T-helper 1 cell treated with Interleukin-12 subunit alpha and Interleukin-12 subunit beta and Interleukin-4 antibody, amounts not matched to agents 30 μg/mL and 1 μg/mL, for 36 hours (primary cell): Measurements from ENCODE around the gene GPR162.
"Not testable (repeated sequence)": the region's sequence is repeated elsewhere in the genome, so short reads cannot be mapped to it uniquely, and the experiment has no call there.

ENCODE experiments used
- H3K27ac Mint-ChIP-seq: one replicate; pipeline ENCODE4 v1.8.0; 2021; ENCODE audit warnings: mild to moderate bottlenecking, mixed read lengths
- H3K27me3 Mint-ChIP-seq: one replicate; pipeline ENCODE4 v1.8.0; 2021; ENCODE audit warnings: low read depth, mixed read lengths
- H3K36me3 Mint-ChIP-seq: one replicate; pipeline ENCODE4 v1.8.0; 2021; ENCODE audit warnings: low read depth, mixed read lengths
- H3K4me1 Mint-ChIP-seq: one replicate; pipeline ENCODE4 v1.8.0; 2021; ENCODE audit warnings: low read depth, mixed read lengths
- H3K4me3 Mint-ChIP-seq: one replicate; pipeline ENCODE4 v1.8.0; 2021; ENCODE audit warnings: mild to moderate bottlenecking, moderate library complexity, mixed read lengths
- H3K9me3 Mint-ChIP-seq: one replicate; pipeline ENCODE4 v1.8.0; 2021; ENCODE audit warnings: mixed read lengths

GPR162 gene

GRCh38 chr12:6863033-6863432 lies 41.4 kb downstream of the GPR162 start:
- Mint-ChIP-seq H3K4me1 (peaks cover 3% of the 10 kb centered on the region), H3K27ac (no peak overlapping the region), H3K9me3 (no peaks in the 10 kb centered on the region), H3K4me3 (no peak overlapping the region), H3K36me3 (peaks cover 42% of the 10 kb centered on the region), H3K27me3 (no peaks in the 10 kb centered on the region)

DNA sequence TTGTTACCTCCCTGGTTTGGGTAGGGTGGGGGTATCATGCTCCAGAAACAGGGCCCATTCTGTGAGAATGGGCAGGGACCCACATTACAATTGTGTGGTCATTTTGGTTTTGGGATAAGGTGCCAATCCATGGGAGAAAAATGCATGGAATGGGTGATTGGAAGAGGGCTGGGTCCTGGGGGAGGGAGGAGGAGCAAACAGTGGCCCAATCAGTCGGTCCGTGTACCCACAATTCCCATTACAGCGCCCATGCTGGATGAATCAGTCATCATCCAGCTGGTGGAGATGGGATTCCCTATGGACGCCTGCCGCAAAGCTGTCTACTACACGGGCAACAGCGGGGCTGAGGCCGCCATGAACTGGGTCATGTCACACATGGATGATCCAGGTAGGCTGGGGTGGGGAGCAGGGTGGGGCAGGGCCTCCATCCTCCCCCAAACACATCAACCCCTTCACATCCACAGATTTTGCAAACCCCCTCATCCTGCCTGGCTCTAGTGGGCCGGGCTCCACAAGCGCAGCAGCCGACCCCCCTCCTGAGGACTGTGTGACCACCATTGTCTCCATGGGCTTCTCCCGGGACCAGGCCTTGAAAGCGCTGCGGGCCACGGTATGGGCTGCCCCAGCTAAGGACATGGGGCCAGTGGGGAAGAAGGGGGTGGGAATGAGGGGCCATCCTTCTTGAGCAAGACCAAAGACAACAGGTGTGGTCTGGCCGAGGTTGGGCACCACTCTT lies 42.1 kb downstream of the GPR162 start:
- Mint-ChIP-seq H3K27ac (no peak overlapping the region), H3K36me3 (peaks cover 47% of the 10 kb centered on the region), H3K27me3 (no peaks in the 10 kb centered on the region), H3K4me1 (peaks cover 7% of the 10 kb centered on the region), H3K9me3 (no peaks in the 10 kb centered on the region), H3K4me3 (no peak overlapping the region)

DNA sequence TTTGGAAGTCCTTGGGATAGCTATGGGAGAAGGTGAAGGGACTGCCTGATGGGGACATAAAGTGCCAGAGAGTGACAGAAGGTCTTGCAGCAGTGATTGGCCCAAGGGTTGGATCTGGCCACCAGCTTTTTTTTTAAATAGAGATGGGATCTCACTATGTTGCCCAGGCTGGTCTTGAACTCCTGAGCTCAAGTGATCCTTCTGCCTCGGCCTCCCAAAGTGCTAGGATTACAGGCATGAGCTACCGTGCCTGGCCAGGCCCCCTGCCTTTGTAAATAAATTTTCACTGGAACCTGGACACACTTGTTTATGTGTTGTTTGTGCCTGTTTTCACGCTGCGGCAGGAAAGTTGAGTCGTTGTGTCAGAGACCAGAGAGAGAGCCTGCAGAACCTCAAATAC lies 43.7 kb downstream of the GPR162 start:
- Mint-ChIP-seq H3K27ac (peak overlapping the region; percentile 31), H3K4me3 (peak overlapping the region; percentile 38), H3K4me1 (peaks cover 22% of the 10 kb centered on the region), H3K36me3 (peaks cover 60% of the 10 kb centered on the region)
- H3K9me3 Mint-ChIP-seq, H3K27me3 Mint-ChIP-seq: not testable (repeated sequence)

- peaks cover 61% of the 10 kb centered on the region for H3K36me3 Mint-ChIP-seq
- H3K27me3 Mint-ChIP-seq = no peaks in the 10 kb centered on the region
Measured at GRCh38 chr12:6866163-6866919, 44.7 kb downstream of the GPR162 start.

GRCh38 chr12:6866920-6867412 lies 45.3 kb downstream of the GPR162 start:
- Mint-ChIP-seq H3K4me3 (peak overlapping the region; percentile 94), H3K9me3 (no peaks in the 10 kb centered on the region), H3K27me3 (no peaks in the 10 kb centered on the region), H3K4me1 (peaks cover 38% of the 10 kb centered on the region), H3K36me3 (peaks cover 64% of the 10 kb centered on the region), H3K27ac (peak overlapping the region; percentile 89)

More at GRCh38 chr12:6866163-6866919, 44.7 kb downstream of the GPR162 start:
- H3K9me3 Mint-ChIP-seq = no peaks in the 10 kb centered on the region
- peak overlapping the region; percentile 5 for H3K27ac Mint-ChIP-seq
- H3K4me1 Mint-ChIP-seq = peaks cover 33% of the 10 kb centered on the region
- no peak overlapping the region for H3K4me3 Mint-ChIP-seq

GRCh38 chr12:6867413-6868210 lies 46.0 kb downstream of the GPR162 start, which contains the start of gene TPI1:
TSS of gene TPI1 (plus strand) at chr12:6867531. CDS start at chr12:6867567, 36 bp downstream.
- Mint-ChIP-seq H3K27ac (peak within 1 kb of the TSS; percentile 89), H3K4me1 (peaks cover 42% of the 10 kb centered on the region)

DNA sequence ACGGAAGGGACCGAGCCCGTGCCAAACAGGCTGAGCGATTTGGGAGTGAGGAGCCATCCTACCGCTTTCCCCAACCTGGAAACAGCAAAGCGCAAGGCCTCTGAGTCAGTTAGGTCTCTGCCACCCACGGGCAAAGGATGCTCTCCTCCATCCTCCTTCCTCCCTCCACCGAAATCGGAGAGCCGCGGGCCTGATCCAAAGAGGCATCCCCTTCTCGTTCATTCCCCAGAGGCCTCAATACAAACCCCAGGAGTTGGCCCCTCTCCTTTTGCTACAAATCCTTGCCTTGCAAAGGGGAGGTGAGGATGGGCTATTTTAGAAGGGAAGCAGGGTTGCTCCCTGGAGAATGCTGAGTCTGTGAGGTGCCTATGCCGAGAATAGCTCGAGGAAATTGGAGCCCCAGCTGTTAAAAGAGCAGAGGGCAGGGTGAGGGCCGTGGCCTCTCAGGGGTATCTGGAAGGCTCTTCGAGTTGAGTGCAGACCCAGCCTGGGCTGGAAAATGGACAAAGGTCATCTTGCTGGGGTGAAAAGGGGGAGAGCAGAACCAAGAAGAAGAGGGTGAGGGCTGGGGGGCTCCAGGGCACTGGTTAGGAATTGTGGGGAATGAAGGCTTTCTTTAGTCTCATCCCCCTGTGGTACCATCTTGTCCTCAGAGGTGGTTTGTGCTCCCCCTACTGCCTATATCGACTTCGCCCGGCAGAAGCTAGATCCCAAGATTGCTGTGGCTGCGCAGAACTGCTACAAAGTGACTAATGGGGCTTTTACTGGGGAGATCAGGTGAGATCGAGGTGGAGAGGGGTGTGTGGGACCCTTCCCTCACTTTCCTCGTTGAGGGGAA lies 46.8 kb downstream of the GPR162 start:
- H3K27ac Mint-ChIP-seq = peak overlapping the region; percentile 69
- H3K27me3 Mint-ChIP-seq = no peaks in the 10 kb centered on the region
- H3K4me3 Mint-ChIP-seq = peak overlapping the region; percentile 80
- H3K9me3 Mint-ChIP-seq = no peaks in the 10 kb centered on the region
- H3K4me1 Mint-ChIP-seq = peaks cover 42% of the 10 kb centered on the region
- H3K36me3 Mint-ChIP-seq = peaks cover 61% of the 10 kb centered on the region

More at GRCh38 chr12:6867413-6868210, 46.0 kb downstream of the GPR162 start, which contains the start of gene TPI1:
- peak within 1 kb of the TSS; percentile 94 for H3K4me3 Mint-ChIP-seq
- H3K36me3 Mint-ChIP-seq = peaks cover 64% of the 10 kb centered on the region
- no peaks in the 10 kb centered on the region for H3K27me3 Mint-ChIP-seq
- no peaks in the 10 kb centered on the region for H3K9me3 Mint-ChIP-seq

- peaks cover 45% of the 10 kb centered on the region for H3K4me1 Mint-ChIP-seq
- H3K4me3 Mint-ChIP-seq = peak overlapping the region; percentile 80
- no peaks in the 10 kb centered on the region for H3K9me3 Mint-ChIP-seq
- peak overlapping the region; percentile 69 for H3K27ac Mint-ChIP-seq
- peaks cover 58% of the 10 kb centered on the region for H3K36me3 Mint-ChIP-seq
- no peaks in the 10 kb centered on the region for H3K27me3 Mint-ChIP-seq
Measured at GRCh38 chr12:6869049-6870021, 47.7 kb downstream of the GPR162 start.

DNA sequence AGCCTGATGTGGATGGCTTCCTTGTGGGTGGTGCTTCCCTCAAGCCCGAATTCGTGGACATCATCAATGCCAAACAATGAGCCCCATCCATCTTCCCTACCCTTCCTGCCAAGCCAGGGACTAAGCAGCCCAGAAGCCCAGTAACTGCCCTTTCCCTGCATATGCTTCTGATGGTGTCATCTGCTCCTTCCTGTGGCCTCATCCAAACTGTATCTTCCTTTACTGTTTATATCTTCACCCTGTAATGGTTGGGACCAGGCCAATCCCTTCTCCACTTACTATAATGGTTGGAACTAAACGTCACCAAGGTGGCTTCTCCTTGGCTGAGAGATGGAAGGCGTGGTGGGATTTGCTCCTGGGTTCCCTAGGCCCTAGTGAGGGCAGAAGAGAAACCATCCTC lies 48.7 kb downstream of the GPR162 start:
- H3K27me3 Mint-ChIP-seq, H3K9me3 Mint-ChIP-seq: not testable (repeated sequence)
- H3K4me3 Mint-ChIP-seq = peak overlapping the region; percentile 70
- peak overlapping the region; percentile 80 for H3K27ac Mint-ChIP-seq
- H3K4me1 Mint-ChIP-seq = peaks cover 50% of the 10 kb centered on the region
- H3K36me3 Mint-ChIP-seq = peaks cover 51% of the 10 kb centered on the region

DNA sequence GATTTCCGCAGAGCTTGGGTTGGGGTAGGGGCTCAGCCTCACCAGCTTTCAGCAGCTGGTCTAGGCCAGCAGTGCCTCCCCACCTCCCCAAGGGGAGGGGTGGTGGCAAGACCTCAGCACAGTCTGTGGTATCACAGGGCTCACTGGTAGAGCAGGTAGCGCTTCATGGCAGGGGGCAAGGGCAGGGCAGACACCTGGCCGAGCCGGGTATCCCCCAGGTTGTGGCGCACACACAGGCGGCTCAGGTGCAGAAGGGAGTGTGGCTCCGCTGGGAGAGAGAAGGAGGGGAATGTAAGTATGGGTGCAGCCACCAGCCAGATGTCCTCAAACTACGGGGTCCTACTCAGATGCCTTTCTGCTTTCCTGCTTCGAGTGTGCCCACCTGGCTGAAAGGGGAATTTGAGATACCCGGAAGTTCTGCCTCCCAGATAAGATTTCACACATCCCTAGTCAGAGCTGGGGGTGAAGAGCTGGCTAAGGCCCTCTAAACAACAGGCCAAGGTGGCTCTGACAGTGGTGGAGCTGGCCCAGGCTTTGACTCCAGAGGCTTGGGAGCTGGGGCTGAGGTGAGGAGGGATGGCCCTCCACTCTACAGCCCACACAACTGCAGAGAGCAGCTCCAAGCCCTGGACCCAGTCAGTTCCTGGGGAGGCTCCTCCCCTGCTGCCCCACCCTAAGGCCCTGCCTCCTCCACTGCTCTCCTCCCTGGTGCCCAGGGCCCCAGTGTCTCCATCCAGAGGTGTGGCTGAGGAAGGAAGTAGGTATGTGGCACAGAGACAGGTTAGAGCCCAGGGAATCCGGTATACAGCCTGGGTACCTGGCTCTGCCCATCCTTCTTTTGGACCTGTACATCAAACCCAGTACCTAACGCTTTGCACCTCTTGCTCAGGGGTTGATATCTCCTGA lies 49.7 kb downstream of the GPR162 start:
- Mint-ChIP-seq H3K27ac (peak overlapping the region; percentile 89), H3K9me3 (no peaks in the 10 kb centered on the region), H3K27me3 (no peaks in the 10 kb centered on the region), H3K4me3 (peak overlapping the region; percentile 89), H3K4me1 (peaks cover 53% of the 10 kb centered on the region), H3K36me3 (peaks cover 48% of the 10 kb centered on the region)

DNA sequence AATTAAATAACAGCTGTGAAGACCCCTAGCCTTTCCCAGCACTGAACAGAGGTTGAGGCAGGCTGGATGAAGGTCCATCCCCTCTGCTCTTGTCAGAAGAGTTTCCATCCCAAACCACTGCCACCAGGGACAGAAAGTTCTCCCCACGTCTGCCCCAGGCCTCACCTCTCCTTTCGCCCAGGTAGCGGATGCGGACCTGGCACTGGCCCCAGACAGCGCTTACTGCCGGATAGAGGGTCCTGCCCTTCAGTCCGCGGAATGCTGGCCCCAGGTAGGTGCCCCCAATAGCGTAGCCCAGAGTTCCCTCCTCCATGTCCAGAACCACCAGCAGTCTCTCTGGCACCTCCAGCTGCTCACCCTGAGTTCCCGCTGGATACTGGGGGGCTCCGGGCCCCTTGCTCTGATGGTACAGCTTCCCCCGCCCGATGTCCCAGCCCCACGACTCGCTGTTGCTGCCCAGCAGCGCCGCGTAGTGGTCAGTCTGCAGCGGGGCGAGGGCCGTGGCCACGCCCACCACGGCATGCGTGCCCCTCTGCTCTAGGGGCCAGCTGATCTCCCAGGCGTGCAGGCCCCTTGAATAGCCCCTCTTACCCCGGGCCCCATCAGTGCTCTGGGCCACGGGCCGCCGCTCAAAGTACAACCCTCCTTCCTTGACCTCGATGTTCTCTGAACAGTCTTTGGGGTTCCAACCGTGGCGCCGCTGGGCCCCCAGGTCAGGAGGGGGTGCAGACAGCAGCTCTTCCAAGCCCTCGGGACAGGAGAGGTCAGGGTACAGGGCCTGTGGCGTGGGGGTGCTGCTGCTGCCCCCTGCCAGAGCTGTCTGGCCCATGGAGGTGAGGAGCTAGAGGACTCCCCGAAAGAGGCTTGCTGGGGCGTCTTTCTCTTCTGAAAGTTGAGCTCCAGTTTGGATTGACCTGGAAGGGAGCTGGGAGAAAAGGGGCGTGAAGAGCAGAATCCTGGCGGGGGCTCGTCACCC lies 50.7 kb downstream of the GPR162 start:
- peaks cover 54% of the 10 kb centered on the region for H3K4me1 Mint-ChIP-seq
- peaks cover 50% of the 10 kb centered on the region for H3K36me3 Mint-ChIP-seq
- peak overlapping the region; percentile 89 for H3K4me3 Mint-ChIP-seq
- H3K9me3 Mint-ChIP-seq = no peaks in the 10 kb centered on the region
- H3K27me3 Mint-ChIP-seq = no peaks in the 10 kb centered on the region
- H3K27ac Mint-ChIP-seq = peak overlapping the region; percentile 89
